Right kidney (tissue), 9 donors: Measurements from ENCODE around the gene POU6F2.
"Not testable (repeated sequence)": the region's sequence is repeated elsewhere in the genome, so short reads cannot be mapped to it uniquely, and the experiment has no call there.

Experiments used
- DNase-seq: peaks from one replicate; pipeline ENCODE4 v3.0.0-alpha.2; 2016
- long read RNA-seq, 8 donors: transcript quantifications; one replicate each; lab custom pipeline, GENCODE V29; 2026

POU6F2 gene
- long read RNA-seq, donor 1, result 0 reads
- long read RNA-seq, donor 2, result 0 reads
- long read RNA-seq, donor 3, result 0 reads
- long read RNA-seq, donor 4, result 0 reads
- long read RNA-seq, donor 5, result 0 reads
- long read RNA-seq, donor 6, result 0 reads
- long read RNA-seq, donor 7, result 0 reads
- long read RNA-seq, donor 8, result 0 reads

- DNase-seq, result no peak
Measured at GRCh38 chr7:38977685-38978084, at the start of gene POU6F2. Gene POU6F2 (plus strand): TSS chr7:38977909. CDS start chr7:38977954, 45 bp downstream.

GRCh38 chr7:38928506-38928905, 49.2 kb upstream of the POU6F2 start:
- no peak for DNase-seq

- DNase-seq, result no peak
Measured at GRCh38 chr7:38929460-38930171, 48.1 kb upstream of the POU6F2 start.

GRCh38 chr7:38932509-38933168, 45.1 kb upstream of the POU6F2 start:
- peak; percentile 36 for DNase-seq

GRCh38 chr7:38934051-38934450, 43.7 kb upstream of the POU6F2 start:
- no peak for DNase-seq

GRCh38 chr7:38934536-38934935, 43.2 kb upstream of the POU6F2 start:
- DNase-seq, result no peak

GRCh38 chr7:38936641-38937040, 41.1 kb upstream of the POU6F2 start:
- no peak for DNase-seq

- no peak for DNase-seq
Measured at GRCh38 chr7:38938001-38938485, 39.7 kb upstream of the POU6F2 start.

- DNase-seq, result no peak
Measured at GRCh38 chr7:38938589-38938988, 39.1 kb upstream of the POU6F2 start.

GRCh38 chr7:38940774-38941173, 36.9 kb upstream of the POU6F2 start:
- no peak for DNase-seq

- DNase-seq, result no peak
Measured at GRCh38 chr7:38942431-38943051, 35.2 kb upstream of the POU6F2 start.

GRCh38 chr7:38947541-38947940, 30.2 kb upstream of the POU6F2 start:
- not testable (repeated sequence) for DNase-seq

- no peak for DNase-seq
Measured at GRCh38 chr7:38950309-38950708, 27.4 kb upstream of the POU6F2 start.

- DNase-seq, result no peak
Measured at GRCh38 chr7:38951213-38951612, 26.5 kb upstream of the POU6F2 start.

- no peak for DNase-seq
Measured at GRCh38 chr7:38953227-38953626, 24.5 kb upstream of the POU6F2 start.

GRCh38 chr7:38953971-38954370, 23.7 kb upstream of the POU6F2 start:
- DNase-seq, result no peak

- no peak for DNase-seq
Measured at GRCh38 chr7:38955892-38956291, 21.8 kb upstream of the POU6F2 start.

- no peak for DNase-seq
Measured at GRCh38 chr7:38962028-38962427, 15.7 kb upstream of the POU6F2 start.

- no peak for DNase-seq
Measured at GRCh38 chr7:38964921-38965320, 12.8 kb upstream of the POU6F2 start.

- DNase-seq, result no peak
Measured at GRCh38 chr7:38973760-38974159, 3.9 kb upstream of the POU6F2 start.

- DNase-seq, result peak; percentile 60
Measured at GRCh38 chr7:38975944-38976392, 1.7 kb upstream of the POU6F2 start.

- no peak for DNase-seq
Measured at GRCh38 chr7:38978491-38978890, 782 bp downstream of the POU6F2 start.

GRCh38 chr7:38992203-38992602, 14.5 kb downstream of the POU6F2 start:
- no peak for DNase-seq
